NOMO-1 treated with dmso at 0.1 percent for 144 hours (cell line): ENCODE measurements around the gene COL25A1.
"Not testable (repeated sequence)": the region's sequence is repeated elsewhere in the genome, so short reads cannot be mapped to it uniquely, and the experiment has no call there.

Source experiments
- DNase-seq: peaks from one replicate; lab custom pipeline; 2025; ENCODE audit not compliant: unreplicated experiment; lab: John Stamatoyannopoulos, UW

The COL25A1 gene

DNA sequence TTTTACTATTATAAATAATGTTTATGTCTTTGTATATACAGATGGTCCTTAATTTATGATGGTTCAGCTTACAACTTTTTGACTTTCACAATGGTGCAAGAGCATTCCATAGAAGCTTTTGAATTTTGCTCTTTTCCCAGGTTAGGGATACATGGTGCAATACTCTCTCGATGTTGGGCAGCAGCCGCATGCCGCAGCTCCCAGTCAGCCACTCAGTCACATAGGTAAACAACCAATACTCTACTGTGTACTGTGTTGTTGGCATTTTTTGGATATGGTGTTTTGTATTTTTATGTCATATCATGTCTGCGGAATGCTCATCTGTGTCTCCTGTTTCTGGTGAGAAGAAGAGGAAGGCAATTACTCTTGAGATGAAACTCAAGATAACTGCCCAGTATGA, 281.6 kb downstream of the COL25A1 start:
- DNase-seq: no peak

DNA sequence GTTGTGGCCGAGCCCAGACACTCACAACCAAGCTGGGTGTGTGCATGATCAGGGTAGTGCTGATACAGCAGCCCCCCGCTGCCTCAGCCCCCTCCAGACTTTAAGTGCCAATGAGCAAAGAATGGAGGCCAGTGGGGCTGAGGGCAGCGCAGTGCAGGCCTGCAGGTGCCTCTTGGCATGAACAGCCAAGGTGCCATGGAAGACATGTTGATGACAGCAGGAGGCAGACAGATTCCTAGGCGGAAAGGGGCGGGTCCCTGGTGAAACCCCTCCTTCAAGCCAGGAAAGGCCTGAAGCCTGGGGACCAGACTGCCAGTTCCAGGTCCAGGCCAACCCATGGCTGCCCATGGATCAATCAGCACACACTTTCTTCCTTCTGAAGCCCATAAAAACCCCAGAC, 286.3 kb downstream of the COL25A1 start:
- no peak for DNase-seq

DNA sequence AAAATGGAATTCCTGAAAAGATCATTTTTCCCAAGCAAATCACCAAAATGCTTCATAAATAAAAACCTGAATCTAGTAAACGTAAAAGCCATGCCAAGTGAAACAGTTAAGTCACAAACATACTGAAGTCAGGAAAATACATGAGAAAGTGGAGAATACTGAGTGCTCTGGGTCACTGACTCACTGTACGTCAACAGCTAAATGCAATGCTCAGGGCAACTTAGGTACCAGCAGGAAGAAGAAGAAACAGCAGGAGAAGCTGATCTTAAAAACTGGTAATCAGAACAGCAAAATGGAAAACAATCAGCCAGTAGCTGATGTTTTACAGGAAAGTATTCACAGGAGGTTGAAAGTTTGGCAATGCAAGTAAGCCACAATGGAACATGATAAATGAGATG, 287.0 kb downstream of the COL25A1 start:
- DNase-seq: no peak

DNA sequence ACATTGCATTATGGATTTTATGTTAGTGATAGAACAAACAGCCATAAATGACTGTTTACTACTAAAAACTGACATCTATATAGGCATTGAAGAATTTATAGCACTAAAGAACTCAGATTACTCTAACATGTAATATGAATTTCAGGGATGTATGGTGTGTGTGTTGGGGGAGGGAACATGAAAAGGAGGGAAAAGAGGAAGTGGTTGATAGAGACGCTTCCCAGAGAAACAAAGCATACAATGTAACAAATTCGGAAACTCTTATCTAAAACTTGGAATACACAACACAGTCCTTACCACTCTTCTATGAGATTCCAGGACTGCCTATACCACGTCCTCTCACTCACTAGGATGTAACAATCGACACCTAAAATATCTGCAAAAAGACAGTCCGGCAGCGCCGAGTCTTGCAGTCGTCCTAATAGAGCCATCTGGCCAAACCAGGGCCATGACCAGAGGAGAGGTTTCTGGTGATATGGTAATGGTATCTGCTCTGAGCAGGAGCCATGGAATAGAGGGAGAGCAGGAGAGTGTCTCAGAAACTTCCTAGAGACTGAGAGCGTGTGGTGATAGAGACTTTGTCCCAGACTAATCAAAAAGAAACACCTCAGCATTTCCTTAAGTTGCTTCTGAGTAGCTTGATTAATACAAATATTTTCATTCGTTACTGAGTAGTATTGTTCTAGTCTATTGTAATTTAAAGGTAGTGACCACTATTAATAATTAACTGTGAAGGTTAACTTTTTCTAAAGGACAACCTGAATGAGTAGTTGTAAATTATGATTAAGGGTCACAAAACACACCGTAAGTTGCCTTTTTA, 287.7 kb downstream of the COL25A1 start:
- DNase-seq: no peak

DNA sequence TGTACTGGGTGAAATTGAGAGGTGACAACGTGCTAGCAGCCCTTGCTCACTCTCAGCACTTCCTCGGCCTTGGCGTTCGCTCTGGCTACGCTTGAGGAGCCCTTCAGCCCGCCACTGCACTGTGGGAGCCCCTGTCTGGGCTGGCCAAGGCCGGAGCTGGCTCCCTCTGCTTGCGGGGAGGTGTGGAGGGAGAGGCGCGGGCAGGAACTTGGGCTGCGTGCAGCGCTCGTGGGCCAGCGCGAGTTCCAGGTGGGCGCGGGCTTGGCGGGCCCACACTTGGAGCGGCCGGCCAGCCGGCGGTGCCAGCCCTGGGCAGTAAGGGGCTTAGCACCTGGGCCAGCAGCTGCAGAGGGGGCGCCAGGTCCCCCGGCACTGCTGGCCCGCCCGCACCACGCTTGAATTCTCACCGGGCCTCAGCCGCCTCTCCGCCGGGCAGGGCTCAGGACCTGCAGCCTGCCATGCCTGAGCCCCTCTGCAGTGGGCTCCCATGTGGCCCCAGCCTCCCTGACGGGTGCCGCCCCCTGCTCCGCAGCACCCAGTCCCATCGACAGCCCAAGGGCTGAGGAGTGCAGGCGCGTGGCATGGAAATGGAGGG, 290.1 kb downstream of the COL25A1 start:
- DNase-seq: no peak

DNA sequence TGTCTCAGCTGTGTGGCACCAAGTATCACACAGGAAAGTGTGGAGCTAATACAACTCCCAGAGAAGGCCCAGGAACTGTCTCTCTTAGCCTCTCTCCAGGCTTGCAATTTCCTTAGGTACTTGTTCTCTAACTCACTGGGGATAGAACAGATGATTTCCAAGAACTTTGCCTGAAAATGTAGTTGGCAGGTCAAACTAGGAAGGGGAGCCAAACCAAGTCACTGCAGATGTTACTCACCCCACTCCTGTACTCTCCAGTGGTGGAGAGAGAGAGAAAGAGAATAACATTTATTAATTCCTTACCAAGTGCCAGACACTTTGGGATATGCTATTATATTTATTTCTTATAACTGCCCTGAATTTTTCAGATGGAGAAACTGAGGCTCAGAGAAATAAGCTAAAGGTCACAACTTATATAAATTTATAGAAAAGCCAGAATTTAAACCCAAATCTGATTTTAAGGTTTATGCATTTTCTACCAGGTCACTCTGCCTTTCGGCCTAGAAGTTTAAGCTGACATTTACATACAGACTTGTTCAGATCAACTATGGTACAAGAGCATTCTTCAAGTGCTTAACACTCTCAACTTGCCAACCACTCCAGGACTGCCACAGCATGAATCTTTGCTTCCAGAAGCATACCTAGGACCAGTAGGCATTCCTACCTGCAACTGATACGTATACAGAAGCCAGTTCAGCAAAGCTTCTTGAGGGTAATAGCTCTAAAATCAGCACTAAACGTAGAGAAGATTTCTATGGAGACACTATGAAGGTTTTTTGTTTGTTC, 291.0 kb downstream of the COL25A1 start:
- no peak for DNase-seq

DNA sequence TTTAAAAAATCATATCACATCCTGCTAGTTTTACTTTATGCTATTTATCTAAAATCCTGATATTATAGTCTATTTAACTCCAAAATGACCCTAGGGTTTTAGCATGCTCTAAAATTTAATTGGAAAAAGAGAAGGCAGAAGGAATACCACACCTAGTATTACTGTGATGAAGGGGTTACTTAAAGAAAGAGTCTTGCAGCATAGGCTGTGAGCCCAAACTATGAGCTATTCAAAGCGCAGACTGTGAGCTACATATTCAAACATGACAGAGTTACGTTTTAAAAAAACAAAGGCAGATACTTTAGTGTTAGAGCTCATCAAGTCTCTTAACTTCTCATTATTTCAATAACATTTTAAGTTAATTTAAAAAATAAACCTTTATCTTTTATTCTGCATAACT, 291.9 kb downstream of the COL25A1 start:
- DNase-seq: no peak

DNA sequence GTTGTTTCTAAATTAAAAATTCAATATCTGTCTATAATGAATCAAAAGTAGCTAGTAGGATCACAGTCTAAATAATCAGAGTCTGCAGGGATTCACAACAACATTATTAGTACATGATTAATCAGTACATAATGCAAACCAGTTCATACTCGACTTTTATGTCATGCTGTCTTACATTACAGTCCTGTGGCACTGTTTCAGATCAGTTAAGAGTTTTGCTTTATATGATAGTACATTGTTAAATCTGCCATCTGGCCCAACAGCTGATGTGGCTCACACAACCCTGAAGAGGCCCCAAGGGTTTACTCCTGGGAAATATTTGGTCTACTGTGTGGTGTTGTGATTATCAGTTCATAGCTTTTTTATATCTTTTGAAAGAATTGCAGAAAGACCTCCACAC, 292.5 kb downstream of the COL25A1 start:
- DNase-seq: no peak

DNA sequence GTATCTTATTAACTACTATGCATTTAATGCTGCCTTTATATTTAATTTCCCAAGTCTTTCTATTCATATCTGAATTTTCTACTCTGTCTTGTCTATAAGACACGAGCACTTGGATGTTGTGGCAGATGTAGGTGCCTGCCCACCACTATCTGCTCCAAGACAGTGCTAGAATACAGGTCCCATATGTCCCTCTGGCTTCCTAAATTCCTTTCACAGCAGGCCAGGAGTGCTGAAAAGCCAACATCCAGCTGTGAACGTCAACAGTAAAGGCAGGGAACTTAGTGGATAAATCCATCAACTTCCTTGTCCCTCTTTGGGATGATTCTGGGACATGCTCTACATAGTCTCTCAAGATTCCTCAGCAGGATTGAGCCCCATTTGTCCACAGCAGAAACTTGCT, 294.5 kb downstream of the COL25A1 start:
- DNase-seq: no peak

DNA sequence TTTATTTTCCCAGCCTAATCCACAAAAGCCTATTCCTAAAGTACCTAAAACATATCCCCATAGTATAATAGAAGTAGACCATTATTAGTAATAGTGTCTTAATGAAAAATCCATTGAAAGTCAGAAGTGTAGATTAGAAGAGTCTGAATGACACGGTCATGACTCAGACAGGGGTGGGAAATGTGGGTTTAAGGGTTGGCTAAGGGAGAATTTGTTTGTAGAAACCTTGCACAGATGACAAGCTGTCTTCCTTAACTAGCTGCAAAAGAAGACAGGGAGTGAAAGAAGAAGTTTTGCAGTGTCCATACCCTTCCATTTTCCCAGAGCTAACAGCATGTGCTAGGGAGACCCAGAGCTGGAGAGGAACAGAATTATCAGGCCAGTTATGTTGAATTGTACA, 296.9 kb downstream of the COL25A1 start:
- peak; percentile 21 for DNase-seq

DNA sequence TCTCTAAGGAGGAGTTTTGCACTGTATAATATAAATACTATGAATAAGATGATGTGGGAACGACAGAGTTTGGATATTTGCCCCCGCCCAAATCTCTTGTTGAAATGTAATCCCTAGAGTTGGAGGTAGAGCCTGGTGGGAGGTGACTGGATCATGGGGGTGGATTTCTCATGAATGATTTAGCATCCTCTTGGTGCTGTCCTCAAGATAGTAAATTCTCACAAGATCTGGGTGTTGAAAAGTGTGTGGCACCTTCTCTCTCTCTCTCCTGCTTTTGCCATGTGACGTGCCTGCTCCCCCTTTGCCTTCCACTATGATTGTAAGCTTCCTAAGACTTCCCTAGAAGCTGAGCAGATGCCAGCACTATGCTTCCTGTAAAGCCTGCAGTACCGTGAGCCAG, 298.0 kb downstream of the COL25A1 start:
- no peak for DNase-seq

DNA sequence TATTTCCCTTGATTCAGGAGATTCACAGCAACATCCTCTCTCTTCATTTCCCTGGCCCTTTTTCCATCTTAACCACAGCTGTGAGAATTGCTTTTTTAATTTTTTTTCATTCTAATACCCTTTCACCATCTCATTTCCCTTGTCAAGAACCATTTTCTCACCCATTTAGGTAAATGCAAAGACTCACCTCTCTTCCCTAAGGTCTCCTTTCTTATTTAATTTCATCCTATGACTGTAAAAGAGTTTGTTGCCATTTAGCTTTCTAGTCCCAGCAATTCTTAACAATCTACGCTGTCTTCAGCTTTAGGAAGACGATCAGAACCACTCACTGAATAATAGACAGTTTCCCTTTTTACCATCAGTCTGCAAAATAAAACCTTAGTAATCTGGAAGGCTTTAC, 298.5 kb downstream of the COL25A1 start:
- no peak for DNase-seq

DNA sequence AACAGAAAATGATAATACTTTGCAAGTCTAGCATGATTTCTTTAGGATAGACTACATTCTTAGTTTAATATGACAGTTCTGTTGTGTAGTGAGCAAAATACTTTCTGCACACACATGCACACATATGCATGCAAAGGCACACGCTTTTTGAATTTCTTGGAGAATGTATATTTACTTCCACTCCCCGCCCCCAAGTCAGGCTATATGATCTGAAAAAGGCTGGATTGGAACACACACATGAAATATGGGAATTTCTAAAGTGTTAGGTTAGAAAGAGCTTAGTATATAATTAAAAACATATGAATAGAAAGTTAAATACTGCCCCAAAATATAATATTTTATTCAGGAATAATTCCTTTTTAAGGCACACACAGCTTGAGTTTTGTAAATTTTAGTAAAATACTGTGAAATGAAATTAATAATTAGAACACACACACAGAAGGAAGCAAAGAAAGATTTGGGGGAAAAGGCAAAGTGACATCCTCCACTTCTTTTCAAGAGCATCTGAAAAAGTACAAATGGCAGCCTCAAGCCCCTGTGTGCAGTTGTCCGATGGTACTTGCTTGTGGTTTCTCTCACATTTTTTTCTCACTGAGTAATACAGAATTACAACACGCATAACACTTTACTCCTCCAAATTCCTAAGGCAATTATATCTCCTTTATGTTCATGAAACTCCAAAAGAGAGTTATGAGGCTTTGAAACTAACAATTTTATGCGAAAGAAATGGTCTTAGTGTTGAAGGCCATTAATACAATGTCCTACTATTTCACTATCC, 310.7 kb downstream of the COL25A1 start:
- no peak for DNase-seq

DNA sequence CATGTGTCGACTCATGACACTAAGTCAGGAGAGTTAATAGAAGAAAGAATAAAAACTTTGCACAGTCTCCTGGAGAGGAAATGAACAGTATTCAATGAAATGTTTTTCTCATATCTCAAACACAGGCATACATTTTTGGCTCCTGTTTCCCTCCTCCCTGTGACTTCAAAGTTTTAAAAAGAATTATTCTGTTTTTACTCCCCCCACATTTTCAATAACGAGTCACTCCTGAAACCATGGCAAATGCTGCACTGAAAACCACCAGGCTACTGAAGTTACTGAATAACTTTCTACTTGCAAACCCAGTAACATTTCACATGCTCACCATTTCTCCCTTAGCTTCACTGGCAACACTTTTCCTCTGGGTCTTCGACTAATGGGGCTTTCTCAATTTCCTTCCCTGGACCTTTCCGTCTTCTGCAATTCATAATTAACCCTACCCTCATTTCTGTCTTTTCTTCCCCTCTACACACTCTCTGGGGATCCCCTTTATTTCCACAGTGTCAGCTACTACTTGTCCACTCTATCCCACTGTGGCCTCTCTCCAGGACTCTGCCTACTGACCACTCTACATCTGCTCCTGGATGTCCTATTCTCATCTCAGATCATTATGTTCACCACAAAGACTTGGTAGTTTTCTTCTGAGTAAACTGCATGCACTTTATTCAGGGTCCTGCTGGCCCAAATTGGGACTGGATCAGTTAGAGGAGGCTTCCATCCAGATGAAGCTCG, 313.8 kb downstream of the COL25A1 start:
- DNase-seq: no peak

DNA sequence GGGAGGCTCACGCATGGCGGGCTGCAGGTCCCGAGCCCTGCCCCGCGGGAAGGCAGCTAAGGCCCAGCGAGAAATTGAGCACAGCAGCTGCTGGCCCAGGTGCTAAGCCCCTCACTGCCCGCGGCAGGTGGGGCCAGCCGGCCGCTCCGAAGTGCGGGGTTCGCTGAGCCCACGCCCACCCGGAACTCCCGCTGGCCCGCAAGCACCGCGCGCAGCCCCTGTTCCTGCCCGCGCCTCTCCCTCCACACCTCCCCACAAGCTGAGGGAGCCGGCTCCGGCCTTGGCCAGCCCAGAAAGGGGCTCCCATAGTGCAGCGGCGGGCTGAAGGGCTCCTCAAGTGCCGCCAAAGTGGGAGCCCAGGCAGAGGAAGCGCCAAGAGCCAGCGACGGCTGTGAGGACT, 318.0 kb downstream of the COL25A1 start:
- DNase-seq: not testable (repeated sequence)

DNA sequence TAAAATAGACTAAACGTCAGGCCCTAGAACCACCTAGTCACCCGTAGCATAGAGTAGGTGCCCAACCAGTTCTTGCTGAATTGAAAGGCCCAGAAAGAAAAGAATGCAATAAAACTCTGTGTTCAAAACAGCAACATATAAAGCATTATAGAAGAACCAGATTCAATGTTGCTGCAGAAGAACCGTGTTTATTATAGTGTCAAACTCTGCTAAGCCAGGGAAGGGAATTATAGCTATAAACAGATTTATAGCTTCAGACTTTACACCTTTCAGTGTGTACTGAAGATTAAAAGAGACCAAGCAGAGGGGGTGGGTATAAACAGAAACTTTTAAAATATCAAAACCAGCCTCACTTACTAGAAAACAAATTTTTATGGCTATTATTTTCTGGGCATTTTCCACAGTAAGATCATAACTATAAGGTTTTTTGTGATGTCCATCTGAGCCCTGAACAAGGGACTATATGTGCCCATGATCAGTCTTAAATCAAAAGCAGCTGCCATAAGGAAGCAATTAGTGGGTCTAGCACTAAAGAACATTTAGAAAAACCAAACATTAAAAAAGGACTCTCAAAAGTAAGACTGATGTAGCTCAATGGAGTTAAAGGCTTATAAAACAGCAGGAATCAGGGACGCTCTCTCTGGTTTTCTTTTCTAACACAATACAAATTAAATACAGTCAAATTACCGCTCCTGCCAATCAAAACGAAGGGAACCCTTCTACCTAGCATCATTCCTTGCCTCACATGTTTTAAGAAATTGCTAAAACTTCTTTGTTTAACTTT, 319.9 kb downstream of the COL25A1 start:
- no peak for DNase-seq

DNA sequence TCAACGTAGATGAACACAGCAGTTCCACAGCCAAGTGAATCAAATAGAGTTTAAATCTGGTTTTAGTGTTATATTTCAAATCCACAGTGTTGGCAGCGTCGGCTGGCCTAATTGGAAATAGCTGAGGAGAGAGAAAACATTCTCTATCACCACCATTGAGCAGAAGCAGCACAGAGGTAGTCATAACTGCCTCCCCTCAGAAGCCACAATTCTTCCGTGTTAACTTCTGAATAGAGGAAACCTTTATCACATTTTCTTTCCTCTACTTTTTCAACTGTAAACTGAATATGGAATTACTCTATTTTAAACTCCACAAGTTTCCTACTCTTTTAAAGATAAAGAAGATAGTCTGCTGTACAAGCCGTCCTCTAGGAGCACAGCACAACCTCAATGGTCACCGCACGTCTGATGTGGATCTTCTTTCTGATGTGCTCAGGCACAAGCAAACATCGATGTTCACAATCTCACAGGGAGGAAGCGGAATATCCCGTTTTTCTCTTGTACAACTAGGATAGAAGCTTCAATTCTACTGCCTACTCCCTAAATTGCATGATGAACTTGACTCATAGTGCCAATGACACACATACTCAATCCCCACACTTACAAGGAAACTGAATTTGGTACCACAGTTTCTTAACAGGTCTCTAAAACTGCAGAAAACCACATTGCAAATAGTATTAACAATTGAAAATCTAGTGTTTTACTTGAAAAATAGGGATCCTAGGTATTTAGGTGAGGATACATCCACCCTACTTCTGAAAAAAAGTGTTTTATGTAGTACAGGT, 321.8 kb downstream of the COL25A1 start:
- DNase-seq: no peak

DNA sequence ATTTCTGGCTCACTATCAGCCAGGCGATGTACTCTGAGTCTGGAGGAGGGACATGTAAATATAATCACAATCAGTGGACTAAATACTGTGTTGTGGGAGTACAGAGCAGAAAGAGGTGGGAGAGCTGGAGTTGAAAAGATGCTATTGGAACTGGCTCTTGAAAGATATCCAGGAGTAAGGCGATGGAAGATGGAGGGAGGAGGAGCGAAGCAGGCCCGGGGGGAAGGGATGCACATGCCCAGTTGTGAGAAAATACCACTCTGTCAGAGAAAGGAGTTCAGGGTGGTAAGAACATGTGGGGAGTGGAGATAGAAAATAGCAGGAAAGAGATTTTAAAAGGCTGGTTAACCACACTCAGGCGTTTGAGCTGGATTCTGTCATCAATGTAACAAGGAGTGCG, 322.7 kb downstream of the COL25A1 start:
- no peak for DNase-seq

DNA sequence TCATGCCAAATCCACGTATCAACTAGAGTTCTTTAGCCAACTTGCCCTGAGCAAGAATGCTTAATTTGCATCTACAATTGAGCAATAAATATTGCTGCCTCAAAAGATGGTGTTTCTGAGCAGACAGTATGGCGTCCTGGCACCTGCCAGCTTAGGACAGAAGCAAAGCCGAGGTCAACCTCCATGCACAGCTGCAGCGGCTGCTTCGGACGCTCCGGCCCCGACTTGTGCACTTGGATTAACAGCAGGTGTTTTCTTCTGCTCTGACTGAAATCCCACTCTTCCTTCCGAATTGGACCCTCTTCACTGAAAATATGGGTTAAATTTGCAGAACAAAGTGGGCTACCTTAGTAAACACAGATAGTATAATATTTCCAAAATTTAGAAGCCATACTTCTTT, 324.4 kb downstream of the COL25A1 start:
- DNase-seq: no peak
